CD14-positive monocyte (primary cell): ENCODE results near the gene RGS9. TPM values are rescaled to one million over a fixed set of nuclear protein-coding genes. Genes with fewer than 3 reads are reported as not detected.
A peak's percentile ranks its signal among the peaks of the same experiment; 100 is the strongest.

ENCODE experiments used
- DNase-seq, 3 donors: peaks; one replicate each; pipeline ENCODE4 v3.0.0-alpha.2; 2011 to 2022
- H2AFZ ChIP-seq: 2 replicates; pipeline ENCODE4 v1.6.0; 2012; ENCODE audit warnings: mild to moderate bottlenecking, low read depth, low read length, inconsistent platforms; ENCODE audit not compliant: insufficient read depth, poor library complexity, severe bottlenecking
- H3K27ac ChIP-seq, 2 donors: 1 replicate in 1 of 2; 2 replicates in 1 of 2; pipeline ENCODE4 v1.5.1; 2012 to 2013; ENCODE audit warnings: low read length in 2 of 2, control low read depth in 1 of 2, inconsistent platforms in 1 of 2, low read depth in 1 of 2, mild to moderate bottlenecking in 1 of 2
- H3K27me3 ChIP-seq, 2 donors: one replicate each; pipeline versions ENCODE4 v1.6.0 to v1.6.1; 2011 to 2013; ENCODE audit warnings: low read length in 2 of 2; ENCODE audit not compliant: control insufficient read depth in 2 of 2, insufficient read depth in 2 of 2
- H3K36me3 ChIP-seq, 2 donors: replicated peaks in 1 of 2; 1 replicate in 1 of 2; 2 replicates in 1 of 2; pipeline versions ENCODE4 v1.5.1 to v1.6.1; 2012 to 2013; ENCODE audit warnings: low read length in 2 of 2, control low read depth in 1 of 2, inconsistent platforms in 1 of 2, mild to moderate bottlenecking in 1 of 2; ENCODE audit not compliant: insufficient read depth in 2 of 2, control insufficient read depth in 1 of 2
- H3K4me1 ChIP-seq, 2 donors: 1 replicate in 1 of 2; 2 replicates in 1 of 2; pipeline versions ENCODE4 v1.5.1 to v1.6.1; 2012 to 2013; ENCODE audit warnings: low read length in 2 of 2, control low read depth in 1 of 2, inconsistent platforms in 1 of 2, mild to moderate bottlenecking in 1 of 2, moderate library complexity in 1 of 2; ENCODE audit not compliant: insufficient read depth in 2 of 2, control insufficient read depth in 1 of 2
- H3K4me2 ChIP-seq: replicated peaks from 2 replicates; pipeline ENCODE3; 2012; ENCODE audit warnings: low read length, moderate library complexity, mild to moderate bottlenecking; ENCODE audit not compliant: poor library complexity, severe bottlenecking; ENCODE audit errors: extremely low read depth
- H3K4me3 ChIP-seq, 3 experiments: fragments of 200-600 bp in 1 of 3; sonication (generic) in 1 of 3; replicated peaks in 1 of 3; 1 replicate in 2 of 3; 2 replicates in 1 of 3; pipeline ENCODE4 v1.5.1; 2011 to 2013; ENCODE audit warnings: low read length in 3 of 3, mild to moderate bottlenecking in 3 of 3, control low read depth in 2 of 3, low read depth in 2 of 3, inconsistent platforms in 1 of 3, moderate library complexity in 1 of 3
- H3K79me2 ChIP-seq: 2 replicates; pipeline ENCODE4 v1.6.0; 2012; ENCODE audit warnings: mild to moderate bottlenecking, control low read depth, inconsistent platforms, low read length, moderate library complexity; ENCODE audit not compliant: insufficient read depth
- H3K9ac ChIP-seq: 2 replicates; pipeline ENCODE4 v1.6.0; 2017; ENCODE audit warnings: low read length, mild to moderate bottlenecking; ENCODE audit not compliant: insufficient read depth, poor library complexity, severe bottlenecking
- H3K9me3 ChIP-seq, 2 donors: replicated peaks in 1 of 2; 1 replicate in 1 of 2; 2 replicates in 1 of 2; pipeline versions ENCODE4 v1.5.1 to v1.6.1; 2012 to 2013; ENCODE audit warnings: low read length in 2 of 2, control low read depth in 1 of 2; ENCODE audit not compliant: control insufficient read depth in 1 of 2, insufficient read depth in 1 of 2
- H4K20me1 ChIP-seq: 2 replicates; pipeline ENCODE4 v1.6.0; 2012; ENCODE audit warnings: mild to moderate bottlenecking, low read length, control low read depth, moderate library complexity; ENCODE audit not compliant: insufficient read depth
- H3K27ac Mint-ChIP-seq, 7 donors: one replicate each; pipeline ENCODE4 v1.8.0; 2020; ENCODE audit warnings: mild to moderate bottlenecking in 7 of 7, mixed read lengths in 7 of 7, moderate library complexity in 6 of 7, inconsistent platforms in 2 of 7
- H3K27me3 Mint-ChIP-seq, 3 donors: one replicate each; pipeline ENCODE4 v1.8.0; 2021 to 2022; ENCODE audit warnings: low read depth in 3 of 3, mild to moderate bottlenecking in 3 of 3, mixed read lengths in 3 of 3, moderate library complexity in 3 of 3, inconsistent platforms in 1 of 3
- H3K36me3 Mint-ChIP-seq, 2 donors: one replicate each; pipeline ENCODE4 v1.8.0; 2020; ENCODE audit warnings: mixed read lengths in 2 of 2, inconsistent platforms in 1 of 2, mild to moderate bottlenecking in 1 of 2
- H3K4me1 Mint-ChIP-seq: one replicate; pipeline ENCODE4 v1.8.0; 2020; ENCODE audit warnings: mild to moderate bottlenecking, mixed read lengths
- H3K4me3 Mint-ChIP-seq, 2 donors: one replicate each; pipeline ENCODE4 v1.8.0; 2020; ENCODE audit warnings: mild to moderate bottlenecking in 2 of 2, mixed read lengths in 2 of 2, moderate library complexity in 1 of 2
- H3K9me3 Mint-ChIP-seq, 7 donors: one replicate each; pipeline ENCODE4 v1.8.0; 2020 to 2022; ENCODE audit warnings: mixed read lengths in 7 of 7, mild to moderate bottlenecking in 6 of 7, moderate library complexity in 6 of 7, inconsistent platforms in 2 of 7
- CTCF ChIP-seq: fragments of 200-600 bp; IDR thresholded peaks from one replicate; pipeline ENCODE4 v1.8.0; 2022; ENCODE audit warnings: antibody characterized with exemption, mild to moderate bottlenecking
- WGBS: methylation state at CpG from one replicate; pipeline ENCODE4 v1.1.5; 2013; ENCODE audit warnings: missing lambda C conversion rate; ENCODE audit not compliant: insufficient coverage; 5-methylcytosine and 5-hydroxymethylcytosine counted together
- intact Hi-C, 2 donors: fragments of 100-400 bp; cut with micrococcal nuclease; formaldehyde crosslinking; loops; one replicate each; pipeline versions ENCODE4 v1.15.0 to v1.15.1; 2023
- polyA plus RNA-seq, 3 donors: library from polyadenylated mRNA; depleted of rRNA in 1 of 3; unstranded in 2 of 3; stranded (reverse) in 1 of 3; fragments of 300-500 nt in 2 of 3; fragments of >200 nt in 1 of 3; fragmentation: Illumina TruSeq in 2 of 3; gene quantifications; 1 replicate in 2 of 3; 2 replicates in 1 of 3; pipeline ENCODE4 v1.2.3, GENCODE V29; 2012 to 2021

The RGS9 gene
- polyA plus RNA-seq, 3 donors: 0.08 TPM; not detected in 2

- H3K9ac ChIP-seq: peak overlapping the region; percentile 59
- peak overlapping the region; percentile 76 to 79 for H3K27ac ChIP-seq
- peak in 1 of 3 donors; percentile 25 for DNase-seq
- no peaks in the 10 kb centered on the region for H3K79me2 ChIP-seq
- Mint-ChIP-seq H3K9me3 (peaks cover 0 to 4% (median 3%) of the 10 kb centered on the region in 7 donors), H3K27ac (peak overlapping the region; percentile 60 to 93 (median 86)), H3K36me3 (no peaks in the 10 kb centered on the region), H3K4me1 (peaks cover 16% of the 10 kb centered on the region), H3K27me3 (peaks cover 2 to 8% (median 8%) of the 10 kb centered on the region in 3 donors), H3K4me3 (peak overlapping the region; percentile 81 to 94)
- H2AFZ ChIP-seq: peak overlapping the region; percentile 78
- no peaks in the 10 kb centered on the region for H3K27me3 ChIP-seq
- H3K4me2 ChIP-seq: peak overlapping the region; percentile 68
- peaks cover 0 to 3% of the 10 kb centered on the region in 2 donors for H3K9me3 ChIP-seq
- intact Hi-C loops: no loop called here
- 72% methylated on average over 6 of the region's 12 CpGs for WGBS
- no peak for TF ChIP-seq CTCF
- H4K20me1 ChIP-seq: no peaks in the 10 kb centered on the region
- peak overlapping the region; percentile 54 to 86 (median 77) for H3K4me3 ChIP-seq
- H3K4me1 ChIP-seq: peaks cover 11 to 14% of the 10 kb centered on the region in 2 donors
- H3K36me3 ChIP-seq: no peaks in the 10 kb centered on the region
Observed at GRCh38 chr17:65121916-65122806, 15.0 kb upstream of the RGS9 start.

- Mint-ChIP-seq H3K4me1 (peaks cover 16% of the 10 kb centered on the region), H3K9me3 (peaks cover 0 to 3% (median 3%) of the 10 kb centered on the region in 7 donors), H3K27ac (peak overlapping the region; percentile 81 to 94 (median 91)), H3K4me3 (peak overlapping the region; percentile 81 to 94), H3K27me3 (peaks cover 4 to 18% (median 16%) of the 10 kb centered on the region in 3 donors), H3K36me3 (no peaks in the 10 kb centered on the region)
- Histone ChIP-seq H3K27me3 (peaks cover 2% of the 10 kb centered on the region in 2 donors), H3K36me3 (no peaks in the 10 kb centered on the region), H3K4me3 (peak overlapping the region; percentile 54 to 86 (median 77)), H4K20me1 (no peaks in the 10 kb centered on the region), H3K79me2 (no peaks in the 10 kb centered on the region), H2AFZ (peak overlapping the region; percentile 78), H3K4me1 (peaks cover 11 to 14% of the 10 kb centered on the region in 2 donors), H3K9me3 (peaks cover 0 to 3% of the 10 kb centered on the region in 2 donors), H3K27ac (peak overlapping the region; percentile 76 to 79), H3K9ac (peak overlapping the region; percentile 59), H3K4me2 (peak overlapping the region; percentile 68)
- intact Hi-C loops: no loop called here
- DNase-seq: peak; percentile 80 to 81 (median 80)
- no peak for TF ChIP-seq CTCF
- 7% methylated on average over 26 of the region's 55 CpGs for WGBS
Observed at GRCh38 chr17:65122836-65123756, 14.1 kb upstream of the RGS9 start.
